ENCODE results near the gene PARP9. TPM values are rescaled to one million over a fixed set of nuclear protein-coding genes. Genes with fewer than 3 reads are reported as not detected.

Gene PARP9
- total RNA-seq, 6 experiments from 2014 or later, result 5.2 to 11.0 (median 9.7) TPM

DNA sequence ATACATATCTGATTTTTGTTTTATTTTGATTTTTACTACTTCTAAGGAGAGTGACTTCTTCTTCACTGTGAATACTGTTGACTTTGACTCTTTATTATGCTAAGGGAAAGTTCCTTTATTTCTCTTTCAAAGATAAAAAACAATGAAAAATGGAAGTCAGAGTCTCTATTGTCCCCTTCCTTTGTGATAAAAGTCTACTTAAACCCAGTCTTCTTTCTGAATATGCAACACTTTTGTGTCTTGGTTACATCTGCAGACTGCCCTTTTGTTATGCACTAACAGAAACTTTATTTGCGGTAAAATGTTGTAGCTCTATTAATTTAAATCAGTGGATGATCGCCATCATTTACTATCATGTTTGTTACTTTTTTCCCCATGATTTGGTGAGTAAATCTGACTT, 26.5 kb upstream of the PARP9 start:
- Mint-ChIP-seq H3K4me1 (ENCODE audit: low read depth) (no peaks in the 10 kb centered on the region), H3K4me3 (no peak overlapping the region)

DNA sequence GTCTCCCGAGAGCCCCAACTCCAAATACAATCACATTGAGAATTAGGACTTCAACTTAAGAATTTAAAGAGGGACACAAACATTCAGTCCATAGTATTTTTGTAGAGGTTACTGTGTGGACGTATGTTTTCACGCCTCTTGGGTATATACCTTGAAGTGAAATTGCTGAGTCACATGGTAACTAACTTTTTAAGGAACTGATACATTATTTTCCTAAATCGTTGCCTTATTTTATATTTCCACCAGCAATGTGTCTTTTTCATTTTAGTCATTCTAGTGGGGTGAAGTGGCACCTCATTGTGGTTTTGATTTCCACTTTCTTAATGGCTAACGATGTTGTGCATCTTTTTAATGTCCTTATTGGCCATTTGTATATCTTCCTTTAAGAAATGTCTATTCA, 25.2 kb upstream of the PARP9 start:
- Mint-ChIP-seq H3K9me3 (no peaks in the 10 kb centered on the region; the same call in 1 of the 2 replicates), H3K4me1 (ENCODE audit: low read depth) (no peaks in the 10 kb centered on the region), H3K4me3 (no peak overlapping the region), H3K36me3 (ENCODE audit: low read depth) (no peaks in the 10 kb centered on the region), H3K27me3 (ENCODE audit: insufficient read depth) (peaks cover 4% of the 10 kb centered on the region; the same call in 1 of the 2 replicates), H3K27ac (no peak overlapping the region)
- no peak for DNase-seq
- TF ChIP-seq, protein P1, sequence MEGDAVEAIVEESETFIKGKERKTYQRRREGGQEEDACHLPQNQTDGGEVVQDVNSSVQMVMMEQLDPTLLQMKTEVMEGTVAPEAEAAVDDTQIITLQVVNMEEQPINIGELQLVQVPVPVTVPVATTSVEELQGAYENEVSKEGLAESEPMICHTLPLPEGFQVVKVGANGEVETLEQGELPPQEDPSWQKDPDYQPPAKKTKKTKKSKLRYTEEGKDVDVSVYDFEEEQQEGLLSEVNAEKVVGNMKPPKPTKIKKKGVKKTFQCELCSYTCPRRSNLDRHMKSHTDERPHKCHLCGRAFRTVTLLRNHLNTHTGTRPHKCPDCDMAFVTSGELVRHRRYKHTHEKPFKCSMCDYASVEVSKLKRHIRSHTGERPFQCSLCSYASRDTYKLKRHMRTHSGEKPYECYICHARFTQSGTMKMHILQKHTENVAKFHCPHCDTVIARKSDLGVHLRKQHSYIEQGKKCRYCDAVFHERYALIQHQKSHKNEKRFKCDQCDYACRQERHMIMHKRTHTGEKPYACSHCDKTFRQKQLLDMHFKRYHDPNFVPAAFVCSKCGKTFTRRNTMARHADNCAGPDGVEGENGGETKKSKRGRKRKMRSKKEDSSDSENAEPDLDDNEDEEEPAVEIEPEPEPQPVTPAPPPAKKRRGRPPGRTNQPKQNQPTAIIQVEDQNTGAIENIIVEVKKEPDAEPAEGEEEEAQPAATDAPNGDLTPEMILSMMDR (IDR thresholded peaks at IDR 0.05), result no peak

More for the DNA sequence above, 26.5 kb upstream of the PARP9 start:
- peaks cover 7% of the 10 kb centered on the region for H3K27me3 Mint-ChIP-seq (ENCODE audit: insufficient read depth)
- TF ChIP-seq, protein P1 (IDR thresholded peaks at IDR 0.05), result no peak
- no peak overlapping the region for H3K27ac Mint-ChIP-seq
- no peaks in the 10 kb centered on the region for H3K36me3 Mint-ChIP-seq (ENCODE audit: low read depth)
- no peaks in the 10 kb centered on the region for H3K9me3 Mint-ChIP-seq
- DNase-seq, result no peak

DNA sequence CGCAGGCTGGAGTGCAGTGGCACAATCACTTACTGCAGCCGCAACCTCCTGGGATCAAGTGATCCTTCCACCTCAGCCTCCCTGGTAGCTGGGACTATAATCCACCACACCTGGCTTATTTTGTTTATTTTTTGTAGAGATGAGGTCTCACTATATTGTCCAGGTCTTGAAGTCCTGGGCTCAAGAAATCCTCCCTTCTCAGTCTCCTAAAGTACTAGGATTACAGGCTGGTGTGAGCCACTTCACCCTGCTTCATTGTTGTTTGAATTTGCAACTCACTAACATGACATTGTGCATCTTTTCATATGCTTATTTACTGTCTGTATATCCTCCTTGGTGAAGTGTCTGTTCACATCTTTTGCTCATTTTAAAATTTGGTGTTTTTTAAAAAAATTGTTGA, 23.5 kb upstream of the PARP9 start:
- no peaks in the 10 kb centered on the region for H3K4me1 Mint-ChIP-seq (ENCODE audit: low read depth)
- no peak overlapping the region for H3K27ac Mint-ChIP-seq
- no peak overlapping the region for H3K4me3 Mint-ChIP-seq
- DNase-seq, result no peak
- H3K36me3 Mint-ChIP-seq (ENCODE audit: low read depth), result peaks cover 1% of the 10 kb centered on the region
- peaks cover 2% of the 10 kb centered on the region; the same call in 1 of the 2 replicates for H3K27me3 Mint-ChIP-seq (ENCODE audit: insufficient read depth)
- H3K9me3 Mint-ChIP-seq, result peaks cover 15% of the 10 kb centered on the region
- TF ChIP-seq, protein P1 (IDR thresholded peaks at IDR 0.05), result no peak

DNA sequence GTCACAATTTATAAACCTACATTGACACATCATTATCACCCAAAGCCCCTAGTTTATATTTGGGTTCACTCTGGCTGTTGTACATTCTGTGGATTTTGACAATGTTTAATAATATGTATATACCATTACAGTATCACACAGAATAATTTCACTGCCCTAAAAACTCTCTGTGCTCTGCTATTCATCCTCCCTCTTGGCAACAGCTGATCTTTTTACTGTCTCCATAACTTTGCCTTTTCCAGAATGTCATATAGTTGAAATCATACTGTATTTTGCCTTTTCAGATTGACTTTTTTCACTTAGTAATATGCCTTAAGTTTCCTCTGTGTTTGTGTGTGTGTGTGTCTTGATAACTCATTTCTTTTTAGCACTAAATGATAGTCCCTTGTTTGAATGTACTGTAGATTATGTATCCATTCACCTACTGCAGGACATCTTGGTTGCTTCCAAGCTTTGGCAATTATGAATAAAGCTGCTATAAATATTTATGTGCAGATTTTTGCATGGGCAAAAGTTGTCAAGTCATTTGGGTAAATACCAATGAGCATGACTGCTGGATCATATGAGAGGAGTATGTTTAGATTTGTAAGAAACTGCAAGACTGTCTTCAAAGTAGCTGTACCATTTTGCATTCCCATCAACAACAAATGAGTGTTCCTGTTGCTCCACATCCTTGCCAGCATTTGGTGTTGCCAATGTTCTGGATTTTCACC, 22.8 kb upstream of the PARP9 start:
- peaks cover 7% of the 10 kb centered on the region for H3K36me3 Mint-ChIP-seq (ENCODE audit: low read depth)
- peaks cover 21% of the 10 kb centered on the region for H3K9me3 Mint-ChIP-seq
- no peak overlapping the region for H3K4me3 Mint-ChIP-seq
- H3K27ac Mint-ChIP-seq, result no peak overlapping the region
- H3K4me1 Mint-ChIP-seq (ENCODE audit: low read depth), result no peaks in the 10 kb centered on the region
- no peak for DNase-seq
- TF ChIP-seq, protein P1 (IDR thresholded peaks at IDR 0.05), result no peak
- H3K27me3 Mint-ChIP-seq (ENCODE audit: insufficient read depth), result peaks cover 2% of the 10 kb centered on the region; the same call in 1 of the 2 replicates

DNA sequence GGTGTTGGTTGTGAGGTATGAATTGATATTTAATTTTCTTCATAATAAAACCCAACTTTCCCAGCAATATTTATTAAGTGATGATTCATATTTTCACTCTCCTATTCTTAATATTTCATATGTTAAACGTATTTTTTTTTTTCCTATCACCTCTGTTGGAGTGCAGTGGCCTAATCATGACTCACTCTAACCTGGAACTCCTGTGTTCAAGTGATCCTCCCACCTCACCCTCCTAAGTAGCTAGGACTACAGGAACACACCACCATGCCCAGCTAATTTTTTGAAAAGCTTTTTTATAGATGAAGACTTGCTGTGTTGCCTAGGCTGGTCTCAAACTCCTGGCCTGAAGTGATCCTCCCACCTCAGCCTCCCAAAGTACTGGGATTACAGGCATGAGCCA, 22.0 kb upstream of the PARP9 start:
- Mint-ChIP-seq H3K27me3 (ENCODE audit: insufficient read depth) (no peaks in the 10 kb centered on the region; the same call in 1 of the 2 replicates), H3K27ac (no peak overlapping the region), H3K9me3 (peaks cover 30% of the 10 kb centered on the region), H3K4me1 (ENCODE audit: low read depth) (no peaks in the 10 kb centered on the region), H3K4me3 (no peak overlapping the region), H3K36me3 (ENCODE audit: low read depth) (peaks cover 15% of the 10 kb centered on the region)
- TF ChIP-seq, protein P1 (IDR thresholded peaks at IDR 0.05), result no peak
- DNase-seq, result no peak

Measured in HFFc6 (cell line).